ENCODE measurements around the gene HACD4. TPM values are rescaled to one million over a fixed set of nuclear protein-coding genes. Genes with fewer than 3 reads are reported as not detected.
"Not testable (repeated sequence)": the region's sequence is repeated elsewhere in the genome, so short reads cannot be mapped to it uniquely, and the experiment has no call there.

The HACD4 gene
- total RNA-seq, 1 experiment from 2014 or later = 0.07 TPM

DNA sequence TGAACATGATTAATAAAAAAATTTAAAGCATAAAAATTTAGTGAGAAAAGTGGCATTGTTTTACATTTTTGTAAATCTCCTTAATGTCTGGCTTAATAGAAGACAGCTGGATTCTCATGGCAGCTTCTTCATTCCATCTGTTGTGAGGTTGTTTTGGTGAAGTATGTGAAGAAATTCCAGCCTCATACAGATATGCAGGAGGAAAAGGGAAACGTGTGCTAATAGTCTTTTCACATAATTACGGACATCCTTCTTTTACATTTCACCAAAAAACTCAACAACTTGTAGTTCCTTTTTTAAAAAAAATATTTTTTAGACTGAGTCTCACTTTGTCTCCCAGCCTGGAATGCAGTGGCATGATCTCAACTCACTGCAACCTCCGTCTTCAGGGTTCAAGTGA lies 46.9 kb downstream of the HACD4 start:
- H3K36me3 Mint-ChIP-seq (ENCODE audit: insufficient read depth, unreplicated experiment) = no peaks in the 10 kb centered on the region
- intact Hi-C loops (cut with micrococcal nuclease; ENCODE audit: unreplicated experiment) = no loop called here
- TF ChIP-seq, protein P1, sequence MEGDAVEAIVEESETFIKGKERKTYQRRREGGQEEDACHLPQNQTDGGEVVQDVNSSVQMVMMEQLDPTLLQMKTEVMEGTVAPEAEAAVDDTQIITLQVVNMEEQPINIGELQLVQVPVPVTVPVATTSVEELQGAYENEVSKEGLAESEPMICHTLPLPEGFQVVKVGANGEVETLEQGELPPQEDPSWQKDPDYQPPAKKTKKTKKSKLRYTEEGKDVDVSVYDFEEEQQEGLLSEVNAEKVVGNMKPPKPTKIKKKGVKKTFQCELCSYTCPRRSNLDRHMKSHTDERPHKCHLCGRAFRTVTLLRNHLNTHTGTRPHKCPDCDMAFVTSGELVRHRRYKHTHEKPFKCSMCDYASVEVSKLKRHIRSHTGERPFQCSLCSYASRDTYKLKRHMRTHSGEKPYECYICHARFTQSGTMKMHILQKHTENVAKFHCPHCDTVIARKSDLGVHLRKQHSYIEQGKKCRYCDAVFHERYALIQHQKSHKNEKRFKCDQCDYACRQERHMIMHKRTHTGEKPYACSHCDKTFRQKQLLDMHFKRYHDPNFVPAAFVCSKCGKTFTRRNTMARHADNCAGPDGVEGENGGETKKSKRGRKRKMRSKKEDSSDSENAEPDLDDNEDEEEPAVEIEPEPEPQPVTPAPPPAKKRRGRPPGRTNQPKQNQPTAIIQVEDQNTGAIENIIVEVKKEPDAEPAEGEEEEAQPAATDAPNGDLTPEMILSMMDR (IDR thresholded peaks at IDR 0.05; ENCODE audit: unreplicated experiment) = no peak
- no peaks in the 10 kb centered on the region for H3K4me1 Mint-ChIP-seq (ENCODE audit: low read depth, unreplicated experiment)
- H3K9me3 Mint-ChIP-seq (ENCODE audit: low read depth, unreplicated experiment) = no peaks in the 10 kb centered on the region
- CTCF ChIA-PET = no interaction called here
- no peak overlapping the region for H3K4me3 Mint-ChIP-seq (ENCODE audit: low read depth, unreplicated experiment)
- no peaks in the 10 kb centered on the region for H3K27me3 Mint-ChIP-seq (ENCODE audit: unreplicated experiment)
- no TSS peak for BruUV-seq (replicated peaks)
- DNase-seq = no peak
- no peak overlapping the region for H3K27ac Mint-ChIP-seq (ENCODE audit: unreplicated experiment)

DNA sequence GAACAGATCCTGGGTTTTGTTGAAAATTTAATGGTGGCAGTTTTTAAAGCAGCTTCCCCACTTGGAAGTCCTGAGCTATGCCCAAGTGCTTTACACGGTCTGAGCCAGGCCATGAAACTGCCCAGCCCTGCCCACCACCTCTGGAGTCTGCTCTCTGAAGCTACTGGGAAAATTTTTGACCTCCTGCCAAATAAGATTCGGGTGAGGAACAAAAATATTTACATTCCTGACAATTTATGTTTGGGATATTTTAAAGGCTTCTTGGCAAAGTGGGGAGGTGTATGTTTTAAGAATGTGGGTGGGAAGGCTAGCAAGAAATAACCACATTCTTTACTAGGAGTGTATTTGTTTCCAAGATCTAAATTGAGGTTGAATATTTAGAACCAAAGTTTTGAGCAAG lies 50.0 kb downstream of the HACD4 start:
- no peaks in the 10 kb centered on the region for H3K9me3 Mint-ChIP-seq (ENCODE audit: low read depth, unreplicated experiment)
- no peak for DNase-seq
- H3K4me1 Mint-ChIP-seq (ENCODE audit: low read depth, unreplicated experiment) = no peaks in the 10 kb centered on the region
- H3K4me3 Mint-ChIP-seq (ENCODE audit: low read depth, unreplicated experiment) = no peak overlapping the region
- TF ChIP-seq, protein P1 (IDR thresholded peaks at IDR 0.05; ENCODE audit: unreplicated experiment) = no peak
- H3K27me3 Mint-ChIP-seq (ENCODE audit: unreplicated experiment) = no peaks in the 10 kb centered on the region
- intact Hi-C loops (cut with micrococcal nuclease; ENCODE audit: unreplicated experiment) = no loop called here
- CTCF ChIA-PET = no interaction called here
- BruUV-seq (replicated peaks) = no TSS peak
- H3K36me3 Mint-ChIP-seq (ENCODE audit: insufficient read depth, unreplicated experiment) = no peaks in the 10 kb centered on the region
- H3K27ac Mint-ChIP-seq (ENCODE audit: unreplicated experiment) = no peak overlapping the region

GRCh38 chr9:20980832-20981455 lies 50.5 kb downstream of the HACD4 start:
- no peak for DNase-seq
- intact Hi-C loops (cut with micrococcal nuclease; ENCODE audit: unreplicated experiment) = no loop called here
- Mint-ChIP-seq H3K4me1 (ENCODE audit: low read depth, unreplicated experiment) (no peaks in the 10 kb centered on the region), H3K36me3 (ENCODE audit: insufficient read depth, unreplicated experiment) (no peaks in the 10 kb centered on the region), H3K4me3 (ENCODE audit: low read depth, unreplicated experiment) (no peak overlapping the region), H3K27me3 (ENCODE audit: unreplicated experiment) (no peaks in the 10 kb centered on the region), H3K9me3 (ENCODE audit: low read depth, unreplicated experiment) (no peaks in the 10 kb centered on the region), H3K27ac (ENCODE audit: unreplicated experiment) (no peak overlapping the region)
- BruUV-seq (replicated peaks) = no TSS peak
- TF ChIP-seq, protein P1 (IDR thresholded peaks at IDR 0.05; ENCODE audit: unreplicated experiment) = no peak
- CTCF ChIA-PET = no interaction called here

GRCh38 chr9:20978249-20978648 lies 53.2 kb downstream of the HACD4 start:
- intact Hi-C loops (cut with micrococcal nuclease; ENCODE audit: unreplicated experiment) = loop anchor here (10.0 kb wide), 1 partner anchor 63 kb away; no protein-coding TSS in a partner anchor
- TF ChIP-seq, protein P1 (IDR thresholded peaks at IDR 0.05; ENCODE audit: unreplicated experiment) = no peak
- H3K27me3 Mint-ChIP-seq (ENCODE audit: unreplicated experiment) = no peaks in the 10 kb centered on the region
- no peak for DNase-seq
- no peaks in the 10 kb centered on the region for H3K4me1 Mint-ChIP-seq (ENCODE audit: low read depth, unreplicated experiment)
- BruUV-seq (replicated peaks) = no TSS peak
- CTCF ChIA-PET = no interaction called here
- H3K36me3 Mint-ChIP-seq (ENCODE audit: insufficient read depth, unreplicated experiment) = no peaks in the 10 kb centered on the region
- no peaks in the 10 kb centered on the region for H3K9me3 Mint-ChIP-seq (ENCODE audit: low read depth, unreplicated experiment)
- H3K27ac Mint-ChIP-seq (ENCODE audit: unreplicated experiment) = no peak overlapping the region
- no peak overlapping the region for H3K4me3 Mint-ChIP-seq (ENCODE audit: low read depth, unreplicated experiment)

DNA sequence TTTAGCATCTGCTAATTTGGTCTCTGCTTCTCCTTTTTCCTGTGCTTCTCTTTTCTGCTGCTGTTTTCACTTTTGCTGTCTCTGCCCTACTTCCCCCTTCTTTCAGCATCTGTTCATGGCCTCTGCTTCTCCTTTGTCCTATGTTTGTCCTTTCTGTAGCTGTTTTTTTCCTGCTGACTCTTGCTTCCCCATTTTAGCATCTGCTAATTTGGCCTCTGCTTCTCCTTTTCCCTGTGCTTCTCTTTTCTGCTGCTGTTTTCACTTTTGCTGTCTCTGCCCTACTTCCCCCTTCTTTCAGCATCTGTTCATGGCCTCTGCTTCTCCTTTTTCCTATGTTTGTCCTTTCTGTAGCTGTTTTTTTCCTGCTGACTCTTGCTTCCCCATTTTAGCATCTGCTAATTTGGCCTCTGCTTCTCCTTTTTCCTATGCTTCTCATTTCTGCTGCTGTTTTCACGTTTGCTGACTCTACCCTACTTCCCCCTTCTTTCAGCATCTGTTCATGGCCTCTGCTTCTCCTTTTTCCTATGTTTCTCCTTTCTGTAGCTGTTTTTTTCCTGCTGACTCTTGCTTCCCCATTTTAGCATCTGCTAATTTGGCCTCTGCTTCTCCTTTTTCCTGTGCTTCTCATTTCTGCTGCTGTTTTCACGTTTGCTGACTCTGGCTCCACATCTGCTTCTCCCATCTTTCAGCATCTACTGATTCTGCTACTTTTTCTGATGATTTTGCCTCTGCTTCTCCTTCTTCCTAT lies 57.1 kb downstream of the HACD4 start:
- H3K36me3 Mint-ChIP-seq (ENCODE audit: insufficient read depth, unreplicated experiment); H3K4me3 Mint-ChIP-seq (ENCODE audit: low read depth, unreplicated experiment); H3K9me3 Mint-ChIP-seq (ENCODE audit: low read depth, unreplicated experiment); BruUV-seq (replicated peaks); DNase-seq; H3K4me1 Mint-ChIP-seq (ENCODE audit: low read depth, unreplicated experiment); H3K27ac Mint-ChIP-seq (ENCODE audit: unreplicated experiment); H3K27me3 Mint-ChIP-seq (ENCODE audit: unreplicated experiment); CTCF ChIA-PET: not testable (repeated sequence)
- intact Hi-C loops (cut with micrococcal nuclease; ENCODE audit: unreplicated experiment) = loop anchor here (10.0 kb wide), 1 partner anchor 60 kb away; no protein-coding TSS in a partner anchor

DNA sequence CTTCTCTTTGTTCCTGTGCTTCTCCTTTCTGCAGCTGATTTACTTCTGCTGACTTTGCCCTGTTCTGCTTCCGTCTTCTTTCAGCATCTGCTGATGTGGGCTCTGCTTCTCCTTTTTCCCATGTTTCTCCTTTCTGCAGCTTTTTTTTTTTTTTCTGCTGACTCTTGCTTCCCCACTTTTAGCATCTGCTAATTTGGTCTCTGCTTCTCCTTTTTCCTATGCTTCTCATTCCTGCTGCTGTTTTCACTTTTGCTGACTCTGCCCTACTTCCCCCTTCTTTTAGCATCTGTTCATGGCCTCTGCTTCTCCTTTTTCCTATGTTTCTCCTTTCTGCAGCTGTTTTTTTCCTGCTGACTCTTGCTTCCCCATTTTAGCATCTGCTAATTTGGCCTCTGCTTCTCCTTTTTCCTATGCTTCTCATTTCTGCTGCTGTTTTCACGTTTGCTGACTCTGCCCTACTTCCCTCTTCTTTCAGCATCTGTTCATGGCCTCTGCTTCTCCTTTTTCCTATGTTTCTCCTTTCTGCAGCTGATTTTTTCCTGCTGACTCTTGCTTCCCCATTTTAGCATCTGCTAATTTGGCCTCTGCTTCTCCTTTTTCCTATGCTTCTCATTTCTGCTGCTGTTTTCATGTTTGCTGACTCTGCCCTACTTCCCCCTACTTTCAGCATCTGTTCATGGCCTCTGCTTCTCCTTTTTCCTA lies 58.0 kb downstream of the HACD4 start:
- DNase-seq; CTCF ChIA-PET; H3K4me3 Mint-ChIP-seq (ENCODE audit: low read depth, unreplicated experiment); H3K4me1 Mint-ChIP-seq (ENCODE audit: low read depth, unreplicated experiment); H3K9me3 Mint-ChIP-seq (ENCODE audit: low read depth, unreplicated experiment); BruUV-seq (replicated peaks); H3K27ac Mint-ChIP-seq (ENCODE audit: unreplicated experiment); H3K36me3 Mint-ChIP-seq (ENCODE audit: insufficient read depth, unreplicated experiment); H3K27me3 Mint-ChIP-seq (ENCODE audit: unreplicated experiment): not testable (repeated sequence)
- intact Hi-C loops (cut with micrococcal nuclease; ENCODE audit: unreplicated experiment) = loop anchor here (10.0 kb wide), 1 partner anchor 59 kb away; no protein-coding TSS in a partner anchor

Data from Calu3 (cell line).